A673 (cell line): Measurements from ENCODE around the gene DHCR24.

Experiments used
- EZH2 ChIP-seq: fragments of 200-600 bp; sonication (generic); IDR thresholded peaks from 2 replicates; pipeline ENCODE4 v1.6.1; 2017; ENCODE audit warnings: borderline replicate concordance, low read depth, mild to moderate bottlenecking, mixed read lengths, antibody characterized with exemption, low read length; ENCODE audit not compliant: poor library complexity, severe bottlenecking
- TF ChIP-seq, protein P1 (sequence below): fragments of 300-800, 200-600 bp; sonication (generic); conservative IDR thresholded peaks from 2 replicates; pipeline ENCODE4 v1.5.1; 2017; ENCODE audit warnings: low read depth, mild to moderate bottlenecking, antibody characterized with exemption, low read length, moderate library complexity, mixed read lengths

- TF ChIP-seq, protein P1, sequence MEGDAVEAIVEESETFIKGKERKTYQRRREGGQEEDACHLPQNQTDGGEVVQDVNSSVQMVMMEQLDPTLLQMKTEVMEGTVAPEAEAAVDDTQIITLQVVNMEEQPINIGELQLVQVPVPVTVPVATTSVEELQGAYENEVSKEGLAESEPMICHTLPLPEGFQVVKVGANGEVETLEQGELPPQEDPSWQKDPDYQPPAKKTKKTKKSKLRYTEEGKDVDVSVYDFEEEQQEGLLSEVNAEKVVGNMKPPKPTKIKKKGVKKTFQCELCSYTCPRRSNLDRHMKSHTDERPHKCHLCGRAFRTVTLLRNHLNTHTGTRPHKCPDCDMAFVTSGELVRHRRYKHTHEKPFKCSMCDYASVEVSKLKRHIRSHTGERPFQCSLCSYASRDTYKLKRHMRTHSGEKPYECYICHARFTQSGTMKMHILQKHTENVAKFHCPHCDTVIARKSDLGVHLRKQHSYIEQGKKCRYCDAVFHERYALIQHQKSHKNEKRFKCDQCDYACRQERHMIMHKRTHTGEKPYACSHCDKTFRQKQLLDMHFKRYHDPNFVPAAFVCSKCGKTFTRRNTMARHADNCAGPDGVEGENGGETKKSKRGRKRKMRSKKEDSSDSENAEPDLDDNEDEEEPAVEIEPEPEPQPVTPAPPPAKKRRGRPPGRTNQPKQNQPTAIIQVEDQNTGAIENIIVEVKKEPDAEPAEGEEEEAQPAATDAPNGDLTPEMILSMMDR = no peak
- no peak for TF ChIP-seq EZH2
These were observed 930 bp downstream of the DHCR24 start for GRCh38 chr1:54885807-54886723.
